ENCODE measurements around the gene NTM. TPM values are rescaled to one million over a fixed set of nuclear protein-coding genes. Genes with fewer than 3 reads are reported as not detected.
A peak's percentile ranks its signal among the peaks of the same experiment; 100 is the strongest.

Gene NTM
- total and polyA plus RNA-seq, 2 donors (not counting 3 experiments of a cell fraction or from before 2014, with no cell fraction given) = 1.00 to 1.1 TPM

DNA sequence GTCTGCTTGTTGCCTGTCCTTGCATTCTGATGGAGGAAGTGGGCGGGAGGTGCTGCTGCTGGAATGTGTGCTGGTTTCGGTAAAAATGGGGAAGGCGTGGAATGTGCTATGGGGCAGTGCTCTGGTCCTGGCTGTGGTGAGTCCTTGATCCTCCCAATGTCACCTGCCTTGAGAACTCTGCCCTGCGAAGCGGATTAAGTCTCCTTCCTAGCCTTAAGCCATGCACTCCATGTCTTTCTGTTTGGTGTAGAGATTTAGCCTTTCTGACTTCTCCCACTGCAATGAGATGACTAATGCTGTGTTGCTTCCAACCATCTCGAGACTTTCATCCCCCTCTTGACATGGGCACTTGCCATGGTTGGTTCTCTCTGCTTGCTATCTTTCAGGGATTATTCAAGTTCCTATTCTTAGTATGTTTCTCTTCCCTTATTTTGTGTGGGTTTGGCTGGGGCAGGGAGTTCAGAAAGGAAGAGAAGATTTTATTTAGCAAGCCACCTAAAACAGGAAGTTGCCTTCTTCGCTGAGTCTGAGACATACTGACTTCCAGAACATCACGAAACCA lies 687.9 kb downstream of the NTM start:
- DNase-seq (ENCODE audit: low read depth, low spot score) (no peak), FAIRE-seq (peak; percentile 4)
- Histone ChIP-seq H3K9me3 (replicated peaks; ENCODE audit: control insufficient read depth, insufficient read depth, low read length) (no peaks in the 10 kb centered on the region), H3K9me1 (replicated peaks; ENCODE audit: control insufficient read depth, extremely low read depth, insufficient read depth, low read length) (no peaks in the 10 kb centered on the region), H4K20me1 (replicated peaks; ENCODE audit: control insufficient read depth, extremely low read depth, insufficient read depth, low read length) (no peaks in the 10 kb centered on the region), H3K4me2 (ENCODE audit: insufficient read depth, low read length) (no peak overlapping the region), H3K27me3 (ENCODE audit: control insufficient read depth in 2 of 2, insufficient read depth in 2 of 2, low read length in 2 of 2) (no peaks in the 10 kb centered on the region), H3K4me1 (ENCODE audit: control insufficient read depth, extremely low read depth, insufficient read depth, low read length) (peaks cover 21% of the 10 kb centered on the region), H3K36me3 (ENCODE audit: control insufficient read depth in 2 of 2, extremely low read depth in 1 of 2, insufficient read depth in 2 of 2, low read length in 2 of 2) (no peaks in the 10 kb centered on the region), H3K4me3 (replicated peaks in 1 of 3; ENCODE audit: insufficient read depth in 1 of 3, low read depth in 1 of 3, low read length in 3 of 3) (no peak overlapping the region), H2AFZ (ENCODE audit: low read depth, low read length) (peak overlapping the region; percentile 66), H3K79me2 (ENCODE audit: control insufficient read depth, insufficient read depth, low read length) (no peaks in the 10 kb centered on the region), H3K27ac (ENCODE audit: insufficient read depth, low read depth, low read length) (no peak overlapping the region), H3K9ac (replicated peaks; ENCODE audit: extremely low read depth, insufficient read depth, low read length) (no peak overlapping the region)
- CTCF ChIA-PET = interaction anchor here (2.2 kb wide), 1 partner anchor 69 kb away, joined by 7 read pairs; no protein-coding TSS in a partner anchor
- TF ChIP-seq FOS (IDR thresholded peaks at IDR 0.05; ENCODE audit: borderline replicate concordance, insufficient read depth, low read length) (no peak), MYC (IDR thresholded peaks at IDR 0.05; ENCODE audit: low read depth, low read length) (no peak), POLR2AphosphoS5 (IDR thresholded peaks at IDR 0.05; ENCODE audit: insufficient read depth, low read depth, low read length) (no peak), GATA2 (IDR thresholded peaks at IDR 0.05; ENCODE audit: insufficient read depth, insufficient read length, low read depth, low read length) (no peak), JUN (IDR thresholded peaks at IDR 0.05; ENCODE audit: borderline replicate concordance, insufficient read depth, insufficient read length, low read depth) (no peak), EZH2 (IDR thresholded peaks at IDR 0.05; ENCODE audit: borderline replicate concordance, low read depth, low read length, severe bottlenecking) (no peak), POLR2A (IDR thresholded peaks at IDR 0.05; ENCODE audit: low read depth, low read length) (no peak)
- TF ChIP-seq, protein P1, sequence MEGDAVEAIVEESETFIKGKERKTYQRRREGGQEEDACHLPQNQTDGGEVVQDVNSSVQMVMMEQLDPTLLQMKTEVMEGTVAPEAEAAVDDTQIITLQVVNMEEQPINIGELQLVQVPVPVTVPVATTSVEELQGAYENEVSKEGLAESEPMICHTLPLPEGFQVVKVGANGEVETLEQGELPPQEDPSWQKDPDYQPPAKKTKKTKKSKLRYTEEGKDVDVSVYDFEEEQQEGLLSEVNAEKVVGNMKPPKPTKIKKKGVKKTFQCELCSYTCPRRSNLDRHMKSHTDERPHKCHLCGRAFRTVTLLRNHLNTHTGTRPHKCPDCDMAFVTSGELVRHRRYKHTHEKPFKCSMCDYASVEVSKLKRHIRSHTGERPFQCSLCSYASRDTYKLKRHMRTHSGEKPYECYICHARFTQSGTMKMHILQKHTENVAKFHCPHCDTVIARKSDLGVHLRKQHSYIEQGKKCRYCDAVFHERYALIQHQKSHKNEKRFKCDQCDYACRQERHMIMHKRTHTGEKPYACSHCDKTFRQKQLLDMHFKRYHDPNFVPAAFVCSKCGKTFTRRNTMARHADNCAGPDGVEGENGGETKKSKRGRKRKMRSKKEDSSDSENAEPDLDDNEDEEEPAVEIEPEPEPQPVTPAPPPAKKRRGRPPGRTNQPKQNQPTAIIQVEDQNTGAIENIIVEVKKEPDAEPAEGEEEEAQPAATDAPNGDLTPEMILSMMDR (IDR thresholded peaks at IDR 0.05; ENCODE audit: extremely low read depth in 1 of 2, insufficient read depth in 1 of 2, low read depth in 1 of 2, low read length in 2 of 2) = no peak
- TF ChIP-seq, protein P2, sequence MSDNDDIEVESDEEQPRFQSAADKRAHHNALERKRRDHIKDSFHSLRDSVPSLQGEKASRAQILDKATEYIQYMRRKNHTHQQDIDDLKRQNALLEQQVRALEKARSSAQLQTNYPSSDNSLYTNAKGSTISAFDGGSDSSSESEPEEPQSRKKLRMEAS (IDR thresholded peaks at IDR 0.05; ENCODE audit: insufficient read depth, insufficient read length) = no peak
- no TSS peak for BruUV-seq (replicated peaks)
- intact Hi-C loops (cut with micrococcal nuclease) = loop anchor here (10.0 kb wide), 1 partner anchor 1777 kb away; no protein-coding TSS in a partner anchor
- POLR2A ChIA-PET = no interaction called here
- dilution Hi-C loops (cut with MboI; ENCODE audit: extremely low pct_ligation_motif_present, low sequenced_read_pairs) = no loop called here

All from endothelial cell of umbilical vein (primary cell).